Spinal cord (tissue), 10 donors: ENCODE data around the gene IFNL3. TPM values are rescaled to one million over a fixed set of nuclear protein-coding genes. Genes with fewer than 3 reads are reported as not detected.

Experiments used
- DNase-seq, 6 donors: peaks; one replicate each; pipeline versions ENCODE4 v3.0.0 to v3.0.0-alpha.2; 2013 to 2015; ENCODE audit warnings: low spot score in 6 of 6, low read depth in 4 of 6
- H3K27ac ChIP-seq: one replicate; pipeline ENCODE4 v1.5.1; 2013; ENCODE audit warnings: low read depth, low read length, control low read depth
- H3K27me3 ChIP-seq: one replicate; pipeline ENCODE4 v1.6.1; 2013; ENCODE audit warnings: low read length; ENCODE audit not compliant: control insufficient read depth, insufficient read depth
- H3K36me3 ChIP-seq: one replicate; pipeline ENCODE4 v1.6.1; 2013; ENCODE audit warnings: low read length; ENCODE audit not compliant: control insufficient read depth, insufficient read depth
- H3K4me1 ChIP-seq: one replicate; pipeline ENCODE4 v1.6.1; 2013; ENCODE audit warnings: low read length; ENCODE audit not compliant: control insufficient read depth, insufficient read depth
- H3K4me3 ChIP-seq: one replicate; pipeline ENCODE4 v1.5.1; 2013; ENCODE audit warnings: low read depth, low read length, control low read depth
- H3K9me3 ChIP-seq: one replicate; pipeline ENCODE4 v1.6.1; 2013; ENCODE audit warnings: low read length; ENCODE audit not compliant: control insufficient read depth, insufficient read depth
- WGBS: methylation state at CpG from one replicate; pipeline ENCODE4 v1.1.5; 2013; ENCODE audit warnings: missing lambda C conversion rate; ENCODE audit not compliant: insufficient coverage; 5-methylcytosine and 5-hydroxymethylcytosine counted together
- polyA plus RNA-seq, 2 donors: library from polyadenylated mRNA; unstranded; fragments of 120-200 nt; gene quantifications; one replicate each; pipeline ENCODE4 v1.2.1, GENCODE V29; 2013; ENCODE audit not compliant: insufficient read length in 2 of 2
- total RNA-seq, 2 donors: library from RNA; depleted of rRNA in 1 of 2; stranded (reverse); fragments of 120-200 nt in 1 of 2; fragments of >200 nt in 1 of 2; gene quantifications; one replicate each; pipeline versions ENCODE4 v1.2.3 to v1.2.4, GENCODE V29; 2013 to 2014
- donor health status: healthy.

The IFNL3 gene
- total and polyA plus RNA-seq, 4 donors, result not detected

GRCh38 chr19:39254531-39255345 is 9.9 kb upstream of the IFNL3 start:
- no peak for DNase-seq
- H3K27me3 ChIP-seq, result peaks cover 10% of the 10 kb centered on the region
- H3K27ac ChIP-seq, result no peak overlapping the region
- no peaks in the 10 kb centered on the region for H3K36me3 ChIP-seq
- 84% methylated on average over 28 of the region's 29 CpGs for WGBS
- H3K4me3 ChIP-seq, result no peak overlapping the region
- H3K4me1 ChIP-seq, result no peaks in the 10 kb centered on the region
- no peaks in the 10 kb centered on the region for H3K9me3 ChIP-seq

GRCh38 chr19:39253374-39254149 is 8.8 kb upstream of the IFNL3 start:
- H3K27me3 ChIP-seq, result peaks cover 21% of the 10 kb centered on the region
- whole genome bisulfite sequencing, result 82% methylated on average over 3 of the region's 8 CpGs
- no peak overlapping the region for H3K4me3 ChIP-seq

GRCh38 chr19:39252458-39252857 is 7.7 kb upstream of the IFNL3 start:
- Histone ChIP-seq H3K27me3 (peaks cover 30% of the 10 kb centered on the region), H3K9me3 (no peaks in the 10 kb centered on the region), H3K4me3 (no peak overlapping the region), H3K4me1 (peaks cover 11% of the 10 kb centered on the region), H3K36me3 (no peaks in the 10 kb centered on the region), H3K27ac (no peak overlapping the region)
- 56% methylated on average over 2 of the region's 3 CpGs for WGBS
- DNase-seq, result peak in 1 of 6 donors; percentile 63

More at GRCh38 chr19:39253374-39254149, 8.8 kb upstream of the IFNL3 start:
- Histone ChIP-seq H3K9me3 (no peaks in the 10 kb centered on the region), H3K27ac (no peak overlapping the region), H3K36me3 (no peaks in the 10 kb centered on the region), H3K4me1 (peaks cover 1% of the 10 kb centered on the region)
- no peak for DNase-seq

GRCh38 chr19:39251846-39252245 is 7.0 kb upstream of the IFNL3 start:
- WGBS, result 63% methylated on average over 1 of the region's 3 CpGs
- no peak overlapping the region for H3K4me3 ChIP-seq
- H3K27me3 ChIP-seq, result peaks cover 37% of the 10 kb centered on the region
- no peaks in the 10 kb centered on the region for H3K9me3 ChIP-seq
- no peak for DNase-seq
- peaks cover 17% of the 10 kb centered on the region for H3K4me1 ChIP-seq
- no peak overlapping the region for H3K27ac ChIP-seq
- H3K36me3 ChIP-seq, result no peaks in the 10 kb centered on the region

- H3K27me3 ChIP-seq, result peaks cover 35% of the 10 kb centered on the region
- WGBS, result 60% methylated on average over 1 of the region's 5 CpGs
- H3K27ac ChIP-seq, result no peak overlapping the region
- H3K9me3 ChIP-seq, result no peaks in the 10 kb centered on the region
- H3K4me1 ChIP-seq, result peaks cover 17% of the 10 kb centered on the region
- no peaks in the 10 kb centered on the region for H3K36me3 ChIP-seq
- no peak overlapping the region for H3K4me3 ChIP-seq
- no peak for DNase-seq
These were observed 6.3 kb upstream of the IFNL3 start for GRCh38 chr19:39251081-39251480.

GRCh38 chr19:39248806-39249205 is 4.0 kb upstream of the IFNL3 start, which contains the start of gene IFNL4:
IFNL4 (minus strand) TSS chr19:39248856.
- no peak within 1 kb of the TSS for H3K27ac ChIP-seq
- H3K4me1 ChIP-seq, result peaks cover 17% of the 10 kb centered on the region
- no peaks in the 10 kb centered on the region for H3K36me3 ChIP-seq
- peaks cover 33% of the 10 kb centered on the region for H3K27me3 ChIP-seq
- H3K9me3 ChIP-seq, result no peaks in the 10 kb centered on the region
- 46% methylated on average over 11 of the region's 13 CpGs for WGBS
- no peak for DNase-seq
- H3K4me3 ChIP-seq, result no peak within 1 kb of the TSS

- H3K4me1 ChIP-seq, result peaks cover 17% of the 10 kb centered on the region
- no peaks in the 10 kb centered on the region for H3K9me3 ChIP-seq
- 6% methylated on average over 92 of the region's 92 CpGs for WGBS
- H3K27ac ChIP-seq, result no peak overlapping the region
- peaks cover 33% of the 10 kb centered on the region for H3K27me3 ChIP-seq
- H3K36me3 ChIP-seq, result no peaks in the 10 kb centered on the region
- no peak for DNase-seq
- no peak overlapping the region for H3K4me3 ChIP-seq
These were observed 3.2 kb upstream of the IFNL3 start for GRCh38 chr19:39247701-39248664.

- 9% methylated on average over 41 of the region's 42 CpGs for WGBS
- Histone ChIP-seq H3K4me3 (no peak overlapping the region), H3K27me3 (peaks cover 33% of the 10 kb centered on the region), H3K27ac (no peak overlapping the region), H3K9me3 (no peaks in the 10 kb centered on the region), H3K36me3 (no peaks in the 10 kb centered on the region), H3K4me1 (peaks cover 17% of the 10 kb centered on the region)
- peak in 4 of 6 donors; percentile 21 to 86 (median 55) for DNase-seq
These were observed 2.3 kb upstream of the IFNL3 start for GRCh38 chr19:39246951-39247669.
